ENCODE data around the gene COPB1. TPM values are rescaled to one million over a fixed set of nuclear protein-coding genes. Genes with fewer than 3 reads are reported as not detected.

Gene COPB1
- total and polyA plus RNA-seq, 9 of the 15 experiments (the other 6 are each of a cell fraction or from before 2014, with no cell fraction given) = 64.7 to 188 (median 91.6) TPM

- no peak for TF ChIP-seq ZBTB33 (CRISPR knock-in tag; IDR thresholded peaks at IDR 0.05)
- TF ChIP-seq NR2C1 (IDR thresholded peaks at IDR 0.05) = peak; percentile 69
- peak; percentile 61 for TF ChIP-seq NR2C1 (tag; IDR thresholded peaks at IDR 0.05)
- TF ChIP-seq TFAM (CRISPR knock-in tag; conservative IDR thresholded peaks at IDR 0.05) = no peak
- TF ChIP-seq ZNF140 (CRISPR knock-in tag; IDR thresholded peaks at IDR 0.05) = no peak
- TF ChIP-seq ZNF124 (CRISPR knock-in tag; IDR thresholded peaks at IDR 0.05) = no peak
- peak; percentile 89 for TF ChIP-seq NFE2 (IDR thresholded peaks at IDR 0.05; ENCODE audit: low read depth)
- 0 out of 2 replicates have a peak, but pooled peaks have one; percentile 57 for TF ChIP-seq KLF13 (tag; IDR thresholded peaks at IDR 0.05; ENCODE audit: borderline replicate concordance, low read depth)
- TF ChIP-seq ZNF316 (IDR thresholded peaks at IDR 0.05) = peak; percentile 93
- no peak for TF ChIP-seq FOS (IDR thresholded peaks at IDR 0.05; ENCODE audit: extremely low read depth, insufficient read length)
- no peak for TF ChIP-seq CHCHD3 (CRISPR knock-in tag; IDR thresholded peaks at IDR 0.05)
- 0 out of 2 replicates have a peak, but pooled peaks have one; percentile 41 for TF ChIP-seq HDAC8 (tag; IDR thresholded peaks at IDR 0.05)
- TF ChIP-seq SIRT6 (IDR thresholded peaks at IDR 0.05; ENCODE audit: low read depth, low read length) = no peak
- peak; percentile 96 for TF ChIP-seq PHF8 (IDR thresholded peaks at IDR 0.05; ENCODE audit: borderline replicate concordance, low read length)
- TF ChIP-seq FUS (optimal IDR thresholded peaks at IDR 0.05; ENCODE audit: low read depth, low read length) = no peak
- TF ChIP-seq TCF7 (IDR thresholded peaks at IDR 0.05; ENCODE audit: borderline replicate concordance) = peak; percentile 57; the same call in 1 of the 2 replicates
- TF ChIP-seq CSDE1 (IDR thresholded peaks at IDR 0.05) = no peak
- no peak for TF ChIP-seq ZNF449 (CRISPR knock-in tag; IDR thresholded peaks at IDR 0.05)
- TF ChIP-seq ZNF282 (CRISPR knock-in tag; IDR thresholded peaks at IDR 0.05) = no peak
- no peak for TF ChIP-seq ZFP30 (CRISPR knock-in tag; IDR thresholded peaks at IDR 0.05; ENCODE audit: borderline replicate concordance)
- TF ChIP-seq ETV1 (tag; conservative IDR thresholded peaks at IDR 0.05; ENCODE audit: low read depth) = peak; percentile 72
- no peak for TF ChIP-seq HMG20B (CRISPR knock-in tag; IDR thresholded peaks at IDR 0.05)
- TF ChIP-seq NKRF (IDR thresholded peaks at IDR 0.05; ENCODE audit: borderline replicate concordance) = peak; percentile 95; the same call in 1 of the 2 replicates
These were observed 20.5 kb upstream of the COPB1 start, which contains the start of gene PSMA1 (continued) for GRCh38 chr11:14519917-14520746.

All from K562 (cell line).